Measurements from ENCODE around the gene TEFM.
"Not testable (repeated sequence)": the region's sequence is repeated elsewhere in the genome, so short reads cannot be mapped to it uniquely, and the experiment has no call there.

Gene TEFM

GRCh38 chr17:30920282-30920681 is 14.2 kb upstream of the TEFM start:
- H3K4me3 ChIP-seq (ENCODE audit: low read length) = no peak overlapping the region
- no peak for TF ChIP-seq CTCF (conservative IDR thresholded peaks at IDR 0.05; ENCODE audit: low read length)
- DNase-seq (ENCODE audit: low read depth) = no peak

- H3K4me3 ChIP-seq (ENCODE audit: low read length) = no peak overlapping the region
- TF ChIP-seq CTCF (conservative IDR thresholded peaks at IDR 0.05; ENCODE audit: low read length) = no peak
- no peak for DNase-seq (ENCODE audit: low read depth)
These were observed 11.0 kb upstream of the TEFM start for GRCh38 chr17:30917050-30917449.

- H3K4me3 ChIP-seq (ENCODE audit: low read length) = no peak overlapping the region
- no peak for DNase-seq (ENCODE audit: low read depth)
- TF ChIP-seq CTCF (conservative IDR thresholded peaks at IDR 0.05; ENCODE audit: low read length) = no peak
These were observed 10.0 kb upstream of the TEFM start for GRCh38 chr17:30915833-30916611.

GRCh38 chr17:30913955-30914354 is 7.9 kb upstream of the TEFM start:
- TF ChIP-seq CTCF (conservative IDR thresholded peaks at IDR 0.05; ENCODE audit: low read length) = no peak
- no peak for DNase-seq (ENCODE audit: low read depth)
- no peak overlapping the region for H3K4me3 ChIP-seq (ENCODE audit: low read length)

DNA sequence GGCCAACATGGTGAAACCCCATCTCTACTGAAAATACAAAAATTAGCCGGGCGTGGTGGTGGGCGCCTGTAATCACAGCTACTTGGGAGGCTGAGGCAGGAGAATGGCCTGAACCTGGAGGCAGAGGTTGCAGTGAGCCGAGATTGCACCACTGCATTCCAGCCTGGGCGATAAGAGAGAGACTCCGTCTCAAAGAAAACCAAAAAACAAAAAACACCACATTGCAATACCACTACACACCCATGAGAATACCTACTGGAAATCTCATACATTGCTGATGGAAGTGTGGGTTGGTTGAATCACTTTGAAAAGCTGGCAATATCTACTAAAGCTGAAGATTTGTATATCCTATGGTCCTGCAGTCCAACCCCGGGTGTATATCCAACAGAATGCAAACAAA is 4.1 kb upstream of the TEFM start:
- H3K4me3 ChIP-seq (ENCODE audit: low read length); DNase-seq (ENCODE audit: low read depth): not testable (repeated sequence)

DNA sequence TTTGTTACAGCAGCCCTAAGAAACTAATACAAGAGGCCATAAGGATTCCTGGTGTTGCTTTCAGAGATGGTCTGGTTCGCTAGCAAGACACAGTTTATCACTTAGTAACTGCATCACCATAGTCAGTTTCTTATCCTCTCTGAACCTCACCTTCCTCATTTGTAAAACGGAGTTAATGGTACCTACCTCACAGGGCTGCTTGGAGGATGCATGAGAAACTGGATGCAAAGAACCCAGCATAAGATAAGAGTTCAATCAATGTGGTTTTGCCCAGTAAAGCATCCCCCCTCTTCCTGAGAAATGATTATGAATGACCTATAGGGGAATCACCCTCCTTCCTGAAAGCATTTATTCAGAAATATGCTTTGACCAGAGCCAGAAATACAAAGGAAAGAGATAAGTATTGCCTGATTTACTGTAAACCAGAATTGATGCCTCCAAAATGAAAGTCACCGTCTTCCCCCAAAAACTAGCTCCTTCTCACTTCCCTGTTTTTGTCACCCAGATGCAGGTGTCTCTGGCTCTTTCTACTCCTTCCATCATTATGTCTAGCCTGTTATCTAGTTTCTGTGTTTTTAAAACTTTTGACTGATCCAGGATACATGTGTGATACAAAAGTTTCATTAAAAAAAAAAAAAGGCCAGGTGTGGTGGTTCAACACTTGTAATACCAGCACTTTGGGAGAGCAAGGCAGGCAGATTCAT is 2.8 kb upstream of the TEFM start:
- no peak for TF ChIP-seq CTCF (conservative IDR thresholded peaks at IDR 0.05; ENCODE audit: low read length)

GRCh38 chr17:30905742-30906100 is 317 bp downstream of the TEFM start:
- TF ChIP-seq CTCF (conservative IDR thresholded peaks at IDR 0.05; ENCODE audit: low read length) = no peak
- no peak for DNase-seq (ENCODE audit: low read depth)
- peak overlapping the region; percentile 92 for H3K4me3 ChIP-seq (ENCODE audit: low read length)

More for the DNA sequence above, 2.8 kb upstream of the TEFM start:
- H3K4me3 ChIP-seq (ENCODE audit: low read length) = no peak overlapping the region
- DNase-seq (ENCODE audit: low read depth) = no peak

Data from AG10803 (cell line).